HL-60 (cell line): ENCODE data around the gene TMCC3.

Experiments used
- CTCF ChIP-seq: IDR thresholded peaks from one replicate; pipeline ENCODE4 v1.5.1; 2011; ENCODE audit warnings: low read length, control low read depth, inconsistent platforms; ENCODE audit not compliant: insufficient read depth
- SPI1 ChIP-seq: IDR thresholded peaks from 2 replicates; pipeline ENCODE4 v1.6.1; 2012; ENCODE audit warnings: low read depth, mild to moderate bottlenecking, borderline replicate concordance

- TF ChIP-seq CTCF (no peak), SPI1 (no peak)
Measured at GRCh38 chr12:94558612-94559011, 91.7 kb downstream of the TMCC3 start.
